HCT116 (cell line): ENCODE measurements around the gene OR9G4.

Source experiments
- CTCF ChIP-seq, 3 experiments: fragments of 200-600 bp in 1 of 3; sonication (generic) in 1 of 3; IDR thresholded peaks in 2 of 3; conservative IDR thresholded peaks in 1 of 3; 2 replicates each; pipeline ENCODE4 v1.5.1; 2012 to 2017; ENCODE audit warnings: low read depth in 2 of 3, low read length in 2 of 3, antibody characterized with exemption in 1 of 3, borderline replicate concordance in 1 of 3, control low read depth in 1 of 3, mild to moderate bottlenecking in 1 of 3, mixed read lengths in 1 of 3, mixed run types in 1 of 3, moderate library complexity in 1 of 3; ENCODE audit not compliant: insufficient read depth in 1 of 3
- EGR1 ChIP-seq: IDR thresholded peaks from 2 replicates; pipeline ENCODE4 v1.6.1; 2012; ENCODE audit warnings: low read depth
- EZH2 ChIP-seq: fragments of 200-600 bp; sonication (generic); IDR thresholded peaks from 2 replicates; pipeline ENCODE4 v1.6.1; 2017; ENCODE audit warnings: antibody characterized with exemption, mixed run types
- EZH2phosphoT487 ChIP-seq: fragments of 200-600 bp; IDR thresholded peaks from 2 replicates; pipeline ENCODE4 v1.6.1; 2018; ENCODE audit warnings: antibody characterized with exemption, borderline replicate concordance
- SP1 ChIP-seq: IDR thresholded peaks from 2 replicates; pipeline ENCODE4 v1.6.1; 2012; ENCODE audit warnings: low read depth
- TF ChIP-seq, protein P1 (sequence below): IDR thresholded peaks from 2 replicates; pipeline ENCODE4 v1.6.1; 2012

GRCh38 chr11:56706486-56706885, 42.0 kb downstream of the OR9G4 start:
- TF ChIP-seq CTCF (IDR thresholded peaks at IDR 0.05 in 2 of 3, conservative IDR thresholded peaks at IDR 0.05 in 1 of 3; ENCODE audit: borderline replicate concordance in 1 of 3, insufficient read depth in 1 of 3, low read depth in 2 of 3, low read length in 2 of 3) (no peak), SP1 (no peak), EZH2phosphoT487 (no peak), EGR1 (no peak), EZH2 (no peak)
- TF ChIP-seq, protein P1, sequence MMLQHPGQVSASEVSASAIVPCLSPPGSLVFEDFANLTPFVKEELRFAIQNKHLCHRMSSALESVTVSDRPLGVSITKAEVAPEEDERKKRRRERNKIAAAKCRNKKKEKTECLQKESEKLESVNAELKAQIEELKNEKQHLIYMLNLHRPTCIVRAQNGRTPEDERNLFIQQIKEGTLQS = no peak
